HK-2 (cell line): ENCODE data around the gene PFKFB3.
"Not testable (repeated sequence)": the region's sequence is repeated elsewhere in the genome, so short reads cannot be mapped to it uniquely, and the experiment has no call there.

Source experiments
- DNase-seq: peaks from one replicate; pipeline ENCODE4 v3.0.0-alpha.2; 2018; ENCODE audit not compliant: unreplicated experiment

PFKFB3 gene

GRCh38 chr10:6178581-6178980 lies 24.2 kb upstream of the PFKFB3 start:
- no peak for DNase-seq

DNA sequence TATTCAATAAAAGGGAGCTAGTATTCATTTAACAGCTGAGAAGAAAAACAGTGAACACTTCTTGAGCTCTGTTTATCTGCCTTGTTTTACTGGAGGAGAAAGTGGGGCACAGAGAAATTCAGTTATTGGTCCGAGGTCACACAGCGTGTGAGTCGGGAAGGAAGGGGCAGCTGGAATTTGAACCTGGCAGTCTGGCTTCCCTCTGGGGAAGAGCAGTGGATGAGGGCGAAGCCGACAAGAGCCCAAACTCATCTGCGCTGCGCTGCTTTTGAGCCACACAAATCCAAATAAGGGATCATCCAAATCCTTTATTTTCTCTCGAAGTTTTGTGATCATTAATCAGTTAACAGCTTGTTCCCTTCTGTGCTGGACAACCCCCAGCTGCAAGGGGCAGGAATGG lies 23.7 kb upstream of the PFKFB3 start:
- DNase-seq, result no peak

- no peak for DNase-seq
Observed at GRCh38 chr10:6180480-6181110, 22.1 kb upstream of the PFKFB3 start.

GRCh38 chr10:6181249-6181648 lies 21.5 kb upstream of the PFKFB3 start:
- no peak for DNase-seq

GRCh38 chr10:6182454-6183098 lies 20.2 kb upstream of the PFKFB3 start:
- DNase-seq, result no peak

DNA sequence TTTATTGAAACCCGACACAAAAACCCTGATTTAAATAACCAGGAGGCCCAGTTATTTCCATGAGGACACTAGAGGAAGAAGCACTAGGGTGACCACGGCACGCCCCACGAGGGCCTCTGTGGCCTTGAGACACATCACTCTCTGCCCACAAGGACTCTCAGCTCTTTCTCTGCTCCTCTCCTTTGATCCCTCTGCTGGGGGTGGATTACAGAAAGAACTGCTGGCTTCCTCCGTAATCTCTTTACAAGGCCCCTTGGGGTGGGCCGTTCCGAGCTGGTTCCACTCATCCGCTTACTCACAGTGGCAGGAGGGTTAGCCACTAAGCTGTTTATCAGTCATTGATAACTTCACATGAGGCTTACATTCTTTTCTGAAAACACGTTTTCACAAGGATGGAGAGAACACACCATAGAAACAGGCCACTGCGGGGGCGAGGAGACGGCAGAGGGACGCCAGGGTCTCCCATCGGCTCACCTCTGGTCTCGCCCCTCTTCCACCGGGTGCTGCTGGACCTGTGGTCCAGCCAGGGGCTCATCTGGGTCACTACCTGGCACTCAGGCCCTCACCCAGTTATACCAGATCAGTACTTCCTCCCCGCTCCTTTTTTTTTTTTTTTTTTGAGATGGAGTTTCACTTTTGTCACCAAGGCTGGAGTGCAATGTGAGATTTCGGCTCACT lies 17.6 kb upstream of the PFKFB3 start:
- no peak for DNase-seq

GRCh38 chr10:6186894-6187256 lies 15.9 kb upstream of the PFKFB3 start:
- DNase-seq, result no peak

GRCh38 chr10:6187278-6187677 lies 15.5 kb upstream of the PFKFB3 start:
- no peak for DNase-seq

GRCh38 chr10:6190033-6190432 lies 12.7 kb upstream of the PFKFB3 start:
- DNase-seq, result not testable (repeated sequence)

- DNase-seq, result no peak
Observed at GRCh38 chr10:6191147-6191546, 11.6 kb upstream of the PFKFB3 start.

GRCh38 chr10:6191569-6191968 lies 11.2 kb upstream of the PFKFB3 start:
- DNase-seq, result no peak

GRCh38 chr10:6193342-6193741 lies 9.4 kb upstream of the PFKFB3 start:
- DNase-seq, result not testable (repeated sequence)

DNA sequence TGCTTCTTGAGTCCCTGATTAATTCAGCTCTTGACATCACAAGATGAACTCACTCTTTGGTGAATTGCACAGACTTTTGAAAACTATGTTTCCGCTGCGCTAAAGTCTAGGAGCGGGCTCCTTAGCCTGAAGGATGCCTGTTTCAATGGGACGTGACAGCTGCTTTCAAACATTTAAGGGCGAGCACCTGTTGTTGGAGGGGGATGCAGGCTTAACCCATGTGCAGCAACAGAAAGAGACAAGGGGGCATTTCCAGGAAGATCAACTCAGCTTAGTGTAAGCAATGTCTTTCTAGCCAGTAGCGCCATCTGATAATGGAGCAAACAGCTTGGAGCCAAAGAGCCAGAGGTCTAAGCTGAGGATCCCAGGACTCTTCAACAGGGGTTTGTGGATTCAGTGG lies 8.4 kb upstream of the PFKFB3 start:
- no peak for DNase-seq

DNA sequence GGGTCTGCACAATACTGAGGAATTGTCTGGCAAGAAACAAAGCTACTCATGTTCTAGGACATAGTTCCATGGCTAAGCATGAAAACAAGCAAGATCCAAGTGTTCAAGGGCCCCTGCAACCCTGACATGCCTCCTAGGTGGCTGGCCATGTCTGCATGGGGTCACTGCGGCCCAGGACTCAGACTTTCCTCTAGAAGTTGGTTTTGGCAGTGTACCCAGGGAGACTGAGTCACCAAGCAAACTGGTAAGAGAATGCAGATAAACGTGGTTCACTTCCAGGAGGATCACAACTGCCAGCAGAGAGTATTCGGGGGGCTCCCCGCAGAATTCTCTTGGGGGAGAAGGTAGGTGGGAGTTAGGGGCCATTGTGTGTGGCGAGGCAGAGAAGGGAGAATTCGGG lies 7.4 kb upstream of the PFKFB3 start:
- no peak for DNase-seq

GRCh38 chr10:6195846-6196245 lies 6.9 kb upstream of the PFKFB3 start:
- DNase-seq, result no peak

DNA sequence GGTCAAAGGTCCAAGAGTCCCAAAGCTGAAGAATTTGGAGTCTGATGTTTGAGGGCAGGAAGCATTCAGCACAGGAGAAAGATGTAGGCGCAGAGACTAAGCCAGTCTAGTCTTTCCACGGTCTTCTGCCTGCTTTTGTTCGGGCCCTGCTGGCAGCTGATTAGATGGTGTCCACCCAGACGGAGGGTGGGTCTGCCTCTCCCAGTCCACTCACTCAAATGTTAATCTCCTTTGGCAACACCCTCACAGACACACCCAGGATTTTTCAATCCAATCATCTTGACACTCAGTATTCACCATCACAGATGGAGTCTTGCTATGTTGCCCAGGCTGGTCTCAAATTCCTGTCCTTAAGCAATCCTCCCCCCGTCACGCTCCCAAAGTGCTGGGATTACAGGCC lies 6.2 kb upstream of the PFKFB3 start:
- DNase-seq, result not testable (repeated sequence)

DNA sequence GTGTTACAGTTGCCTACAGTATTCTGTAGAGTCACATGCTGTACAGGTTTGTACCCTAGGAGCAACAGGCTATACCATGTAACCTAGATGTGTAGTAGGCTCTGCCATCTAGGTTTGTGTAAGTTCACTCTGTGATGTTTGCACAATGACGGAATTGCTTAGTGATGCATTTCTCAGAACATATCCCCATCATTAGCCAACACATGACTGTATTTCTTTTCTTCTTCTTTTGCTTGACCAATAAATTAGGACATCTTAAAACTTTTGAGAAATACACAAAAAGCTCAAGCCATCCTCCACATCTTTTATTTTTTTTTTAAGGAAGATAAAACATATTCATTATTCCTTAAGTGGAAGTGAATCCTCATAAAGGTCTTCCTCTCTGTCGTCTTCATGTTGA lies 5.4 kb upstream of the PFKFB3 start:
- DNase-seq, result no peak

- no peak for DNase-seq
Observed at GRCh38 chr10:6198171-6198570, 4.6 kb upstream of the PFKFB3 start.

- no peak for DNase-seq
Observed at GRCh38 chr10:6199131-6199733, 3.5 kb upstream of the PFKFB3 start.

DNA sequence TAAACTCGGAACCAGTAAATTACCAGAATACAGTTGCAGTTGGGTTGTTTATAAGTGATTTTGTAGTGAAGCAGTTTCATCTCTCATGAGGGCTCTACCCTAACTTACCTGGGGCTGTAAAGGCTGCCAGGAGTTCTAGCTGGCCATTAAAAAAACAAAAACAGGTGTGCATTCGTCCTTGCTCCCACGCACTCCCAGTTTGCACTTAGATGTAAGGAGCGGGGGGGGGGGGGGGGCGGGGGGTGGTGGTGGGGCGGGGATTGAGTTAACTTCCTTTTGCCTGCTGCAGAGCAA lies 2.3 kb upstream of the PFKFB3 start:
- no peak for DNase-seq

DNA sequence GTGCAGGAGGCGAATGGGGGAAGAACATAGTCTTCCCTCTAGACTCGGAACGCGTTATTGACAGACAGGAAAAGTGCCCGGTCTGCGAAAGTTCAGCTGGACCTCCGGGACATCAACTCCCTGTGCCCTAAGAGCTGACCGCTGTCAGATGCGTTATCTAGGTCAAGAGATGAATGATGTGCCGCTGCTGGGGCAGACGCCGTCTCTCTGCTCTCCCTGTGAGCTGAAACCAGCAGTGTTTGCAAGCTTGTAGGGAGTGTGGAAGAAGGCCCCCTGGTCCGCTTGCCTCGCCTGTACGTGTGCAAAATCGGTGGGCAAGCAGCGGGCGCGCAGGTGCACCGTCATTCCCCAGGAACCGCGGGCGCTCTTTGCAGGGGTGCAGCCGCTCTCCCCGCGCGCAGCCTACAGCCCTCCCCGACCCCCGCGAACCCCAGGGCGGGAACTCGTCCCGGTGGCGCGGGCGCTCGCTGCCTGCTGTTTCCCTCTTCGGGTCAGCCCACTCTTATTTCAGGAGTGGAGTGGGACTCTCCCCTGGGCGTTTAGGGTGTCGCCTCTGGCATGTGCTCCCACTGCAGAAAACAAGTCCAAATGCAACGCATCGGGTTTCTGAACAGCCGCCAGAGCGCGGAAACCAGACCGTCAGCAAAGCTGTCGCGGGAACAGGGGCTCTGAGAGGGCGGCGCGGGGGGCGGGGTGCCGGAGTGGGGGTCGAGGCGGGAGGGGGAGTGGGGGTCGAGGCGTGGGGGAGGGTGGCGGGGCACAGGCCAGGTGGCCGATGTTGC lies 1.8 kb upstream of the PFKFB3 start:
- DNase-seq, result no peak

DNA sequence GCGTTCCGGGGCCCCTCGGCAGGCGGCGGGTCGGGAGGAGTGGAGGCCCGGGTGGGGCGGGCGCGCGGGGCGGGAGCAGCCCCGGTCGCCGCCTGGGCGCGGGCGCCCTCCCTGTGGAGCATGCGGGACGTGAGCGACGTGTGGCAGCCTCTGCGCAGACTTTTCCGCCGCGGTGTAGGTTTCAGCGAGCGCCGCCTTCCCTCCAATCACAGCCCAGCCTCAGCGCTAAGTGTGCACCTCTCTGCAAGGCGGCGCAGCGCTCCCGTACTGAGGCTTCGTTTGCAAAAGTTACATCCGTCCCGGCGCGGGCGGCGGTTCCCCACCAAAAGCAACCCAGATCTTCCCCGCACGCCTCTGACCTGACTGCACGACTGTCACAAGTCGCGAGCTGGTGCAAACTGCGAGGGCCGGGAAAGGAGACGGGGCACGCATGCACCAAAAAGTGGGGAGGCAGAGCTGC lies 1.2 kb upstream of the PFKFB3 start:
- DNase-seq, result peak; percentile 89
